Muscle of leg (tissue), 11 donors: ENCODE data around the gene OVOL1. TPM values are rescaled to one million over a fixed set of nuclear protein-coding genes. Genes with fewer than 3 reads are reported as not detected.

Source experiments
- DNase-seq: peaks from one replicate; pipeline ENCODE4 v3.0.0; 2013
- H3K27ac ChIP-seq: one replicate; pipeline ENCODE4 v1.5.1; 2013; ENCODE audit warnings: mild to moderate bottlenecking, low read length, control low read depth
- H3K27me3 ChIP-seq: one replicate; pipeline ENCODE4 v1.6.1; 2013; ENCODE audit warnings: low read length; ENCODE audit not compliant: control insufficient read depth, insufficient read depth
- H3K36me3 ChIP-seq: one replicate; pipeline ENCODE4 v1.6.1; 2013; ENCODE audit warnings: low read length; ENCODE audit not compliant: control insufficient read depth, insufficient read depth
- H3K4me1 ChIP-seq: one replicate; pipeline ENCODE4 v1.6.1; 2013; ENCODE audit warnings: low read length; ENCODE audit not compliant: control insufficient read depth, insufficient read depth
- H3K4me3 ChIP-seq: one replicate; pipeline ENCODE4 v1.5.1; 2013; ENCODE audit warnings: low read length, control low read depth
- H3K9me3 ChIP-seq: replicated peaks from 2 replicates; pipeline ENCODE4 v1.6.1; 2013; ENCODE audit warnings: low read depth, low read length; ENCODE audit not compliant: control insufficient read depth
- WGBS: methylation state at CpG from one replicate; pipeline ENCODE4 v1.1.5; 2013; ENCODE audit warnings: missing lambda C conversion rate; ENCODE audit not compliant: insufficient coverage; 5-methylcytosine and 5-hydroxymethylcytosine counted together
- polyA plus RNA-seq, 8 donors: library from polyadenylated mRNA; unstranded; fragments of 120-200 nt; gene quantifications; one replicate each; pipeline versions ENCODE4 v1.2.1 to v1.2.3, GENCODE V29; 2013; ENCODE audit warnings: inconsistent platforms in 1 of 8, low replicate concordance in 1 of 8; ENCODE audit not compliant: insufficient read length in 8 of 8, insufficient read depth in 1 of 8
- total RNA-seq: library from RNA; stranded (reverse); fragments of 120-200 nt; gene quantifications from one replicate; pipeline ENCODE4 v1.2.4, GENCODE V29; 2013

OVOL1 gene
- total and polyA plus RNA-seq, 9 donors: 0.32 to 1.7 (median 0.41) TPM; not detected in 6

DNA sequence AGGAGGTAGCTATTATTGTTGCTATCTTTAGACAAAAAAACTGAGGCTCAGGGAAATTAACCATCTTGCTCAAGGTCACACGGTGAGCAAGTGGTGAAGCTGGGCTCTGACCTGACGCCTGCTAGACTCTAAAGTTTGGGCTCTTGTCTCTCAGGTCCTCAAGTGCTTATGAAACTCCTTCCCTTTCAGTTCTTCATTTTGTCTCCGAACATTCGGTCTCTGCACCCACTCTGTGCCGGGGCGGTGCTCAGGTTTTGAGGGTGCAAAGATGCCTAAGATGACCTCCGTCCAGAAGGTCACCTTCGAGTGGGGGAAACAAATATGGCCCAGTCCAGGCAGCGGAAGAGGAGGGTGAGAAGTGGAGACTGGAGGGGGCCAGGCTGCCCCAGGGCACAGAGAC, 16.0 kb downstream of the OVOL1 start:
- Histone ChIP-seq H3K36me3 (no peaks in the 10 kb centered on the region), H3K4me3 (no peak overlapping the region), H3K27ac (no peak overlapping the region), H3K9me3 (no peaks in the 10 kb centered on the region), H3K27me3 (peaks cover 32% of the 10 kb centered on the region), H3K4me1 (no peaks in the 10 kb centered on the region)
- no peak for DNase-seq
- WGBS: 90% methylated on average over 7 of the region's 9 CpGs

DNA sequence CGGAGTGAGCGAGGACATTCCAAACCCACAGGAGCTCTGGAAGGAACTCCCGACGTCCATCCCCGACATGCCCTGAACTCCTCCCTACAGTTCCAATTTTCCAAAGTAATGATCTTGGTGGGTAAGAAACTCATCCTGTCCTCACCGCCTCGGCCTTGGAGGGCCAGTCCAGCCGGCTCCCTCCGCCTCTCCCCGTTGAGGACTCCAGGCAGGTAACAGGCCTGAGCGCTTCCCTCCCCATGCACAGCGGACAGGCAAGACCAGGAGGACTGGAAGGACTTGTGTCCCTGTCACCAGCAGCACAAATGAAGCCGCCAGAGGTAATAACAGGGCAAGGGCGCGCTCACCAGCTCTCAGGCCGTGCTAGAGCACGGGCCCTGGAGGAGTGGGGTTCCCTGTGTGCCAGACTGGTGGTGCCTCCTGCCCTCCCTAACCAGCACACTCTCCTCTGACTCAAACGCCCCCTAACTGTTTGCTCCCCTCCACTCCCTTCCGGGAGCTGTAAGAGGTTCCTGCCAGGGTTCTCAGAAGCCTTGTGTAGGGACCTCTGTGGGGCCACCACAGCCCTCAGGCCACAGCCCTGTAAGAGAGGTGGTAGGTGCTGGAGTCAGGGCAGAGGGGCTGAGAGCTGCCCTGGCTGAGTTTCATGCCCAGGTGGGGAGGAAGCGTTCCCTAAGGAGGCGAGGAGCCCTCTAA, 17.1 kb downstream of the OVOL1 start:
- 63% methylated on average over 10 of the region's 21 CpGs for WGBS
- Histone ChIP-seq H3K27me3 (peaks cover 37% of the 10 kb centered on the region), H3K27ac (no peak overlapping the region), H3K4me1 (no peaks in the 10 kb centered on the region), H3K9me3 (no peaks in the 10 kb centered on the region), H3K36me3 (no peaks in the 10 kb centered on the region), H3K4me3 (no peak overlapping the region)
- no peak for DNase-seq

- 55% methylated on average over 6 of the region's 6 CpGs for WGBS
These were observed 20.1 kb downstream of the OVOL1 start for GRCh38 chr11:65806979-65807378.

GRCh38 chr11:65808744-65809341, 22.0 kb downstream of the OVOL1 start:
- Histone ChIP-seq H3K36me3 (no peaks in the 10 kb centered on the region), H3K4me1 (peaks cover 4% of the 10 kb centered on the region), H3K27ac (no peak overlapping the region), H3K4me3 (no peak overlapping the region), H3K9me3 (no peaks in the 10 kb centered on the region), H3K27me3 (peaks cover 22% of the 10 kb centered on the region)
- WGBS: 71% methylated on average over 15 of the region's 20 CpGs
- DNase-seq: no peak

More at GRCh38 chr11:65806979-65807378, 20.1 kb downstream of the OVOL1 start:
- peaks cover 3% of the 10 kb centered on the region for H3K4me1 ChIP-seq
- no peaks in the 10 kb centered on the region for H3K9me3 ChIP-seq
- no peak overlapping the region for H3K4me3 ChIP-seq
- DNase-seq: no peak
- H3K36me3 ChIP-seq: no peaks in the 10 kb centered on the region
- no peak overlapping the region for H3K27ac ChIP-seq
- H3K27me3 ChIP-seq: peaks cover 34% of the 10 kb centered on the region

DNA sequence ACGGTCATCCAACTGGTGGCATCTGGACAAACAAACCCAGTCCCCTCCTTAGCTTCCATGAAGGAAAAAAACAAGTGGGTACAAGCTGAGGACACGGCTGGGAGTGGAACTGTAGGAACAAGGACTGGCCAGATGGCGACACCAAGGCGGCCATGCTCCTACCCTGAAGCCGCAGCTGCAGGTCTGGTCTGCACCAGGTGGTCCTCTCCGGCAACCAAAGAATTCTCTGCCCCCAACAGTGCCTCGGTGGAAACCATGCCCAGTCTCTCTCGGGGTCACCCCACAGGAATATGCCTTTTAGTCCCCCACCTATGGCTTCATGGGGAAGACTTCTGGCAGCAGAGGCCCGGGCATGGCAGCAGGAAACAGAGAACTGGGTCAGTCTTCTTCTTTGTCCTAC, 22.6 kb downstream of the OVOL1 start:
- H3K9me3 ChIP-seq: no peaks in the 10 kb centered on the region
- H3K4me1 ChIP-seq: peaks cover 4% of the 10 kb centered on the region
- H3K27me3 ChIP-seq: peaks cover 17% of the 10 kb centered on the region
- H3K27ac ChIP-seq: no peak overlapping the region
- H3K36me3 ChIP-seq: no peaks in the 10 kb centered on the region
- WGBS: 88% methylated on average over 8 of the region's 9 CpGs
- no peak for DNase-seq
- H3K4me3 ChIP-seq: no peak overlapping the region

GRCh38 chr11:65810046-65810868, 23.4 kb downstream of the OVOL1 start:
- Histone ChIP-seq H3K27me3 (peaks cover 13% of the 10 kb centered on the region), H3K27ac (no peak overlapping the region), H3K36me3 (no peaks in the 10 kb centered on the region), H3K4me1 (peaks cover 4% of the 10 kb centered on the region), H3K4me3 (no peak overlapping the region), H3K9me3 (no peaks in the 10 kb centered on the region)
- WGBS: 84% methylated on average over 15 of the region's 23 CpGs
- DNase-seq: no peak

GRCh38 chr11:65811764-65812475, 25.1 kb downstream of the OVOL1 start:
- H3K27ac ChIP-seq: no peak overlapping the region
- no peak overlapping the region for H3K4me3 ChIP-seq
- peaks cover 13% of the 10 kb centered on the region for H3K27me3 ChIP-seq
- DNase-seq: no peak
- H3K9me3 ChIP-seq: no peaks in the 10 kb centered on the region
- WGBS: 41% methylated on average over 8 of the region's 19 CpGs
- no peaks in the 10 kb centered on the region for H3K36me3 ChIP-seq
- H3K4me1 ChIP-seq: peaks cover 6% of the 10 kb centered on the region

GRCh38 chr11:65814131-65814985, 27.5 kb downstream of the OVOL1 start:
- DNase-seq: peak; percentile 71
- 69% methylated on average over 11 of the region's 18 CpGs for WGBS
- Histone ChIP-seq H3K27me3 (peaks cover 5% of the 10 kb centered on the region), H3K36me3 (no peaks in the 10 kb centered on the region), H3K4me3 (no peak overlapping the region), H3K27ac (no peak overlapping the region), H3K4me1 (peaks cover 16% of the 10 kb centered on the region), H3K9me3 (no peaks in the 10 kb centered on the region)

- H3K4me1 ChIP-seq: peaks cover 16% of the 10 kb centered on the region
- no peak overlapping the region for H3K4me3 ChIP-seq
- no peaks in the 10 kb centered on the region for H3K36me3 ChIP-seq
- DNase-seq: no peak
- peaks cover 5% of the 10 kb centered on the region for H3K27me3 ChIP-seq
- no peaks in the 10 kb centered on the region for H3K9me3 ChIP-seq
- no peak overlapping the region for H3K27ac ChIP-seq
- 93% methylated on average over 12 of the region's 16 CpGs for WGBS
These were observed 28.2 kb downstream of the OVOL1 start for GRCh38 chr11:65814986-65815565.
